Measurements from ENCODE around the gene MAN1A2.

Gene MAN1A2

GRCh38 chr1:117575586-117576225 lies 208.5 kb downstream of the MAN1A2 start:
- DNase-seq = no peak

- DNase-seq = no peak
These were observed 209.0 kb downstream of the MAN1A2 start for GRCh38 chr1:117576236-117576635.

GRCh38 chr1:117577191-117577885 lies 210.1 kb downstream of the MAN1A2 start:
- no peak for DNase-seq

GRCh38 chr1:117578466-117578865 lies 211.2 kb downstream of the MAN1A2 start:
- DNase-seq = no peak

Data from nucleus accumbens (tissue), 56 donors.